GM21717 (cell line): ENCODE data around the gene C10orf71.

Experiments used
- ATAC-seq: cut with Tn5 transposase; IDR thresholded peaks from one replicate; pipeline ENCODE4 v1.9.1; 2021; ENCODE audit warnings: mild to moderate bottlenecking, moderate library complexity; ENCODE audit not compliant: unreplicated experiment

Gene C10orf71

DNA sequence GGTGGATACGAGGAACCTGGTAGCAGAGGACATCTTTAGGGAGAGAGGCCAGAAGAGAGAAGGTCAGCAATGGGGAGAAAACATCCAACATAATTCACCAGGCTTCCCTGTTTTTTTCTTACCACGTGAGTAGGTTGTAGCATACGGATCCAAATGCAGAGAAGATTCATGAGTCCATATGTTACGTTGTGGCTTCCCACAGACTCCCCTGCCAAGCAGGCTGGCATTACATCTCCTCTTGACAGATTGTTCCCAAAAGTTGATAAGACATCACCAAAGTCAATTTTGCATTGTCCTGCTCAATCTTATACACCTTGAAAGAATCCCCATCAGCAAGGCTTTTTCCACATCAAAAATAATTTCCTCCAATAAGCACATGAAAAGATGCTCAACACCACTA is 57.2 kb downstream of the C10orf71 start:
- ATAC-seq: no peak

GRCh38 chr10:49356944-49357343 is 58.0 kb downstream of the C10orf71 start:
- ATAC-seq: no peak

GRCh38 chr10:49357910-49358309 is 58.9 kb downstream of the C10orf71 start:
- no peak for ATAC-seq

- no peak for ATAC-seq
These were observed 60.6 kb downstream of the C10orf71 start for GRCh38 chr10:49359349-49360270.

- ATAC-seq: no peak
These were observed 61.6 kb downstream of the C10orf71 start for GRCh38 chr10:49360271-49361177.

DNA sequence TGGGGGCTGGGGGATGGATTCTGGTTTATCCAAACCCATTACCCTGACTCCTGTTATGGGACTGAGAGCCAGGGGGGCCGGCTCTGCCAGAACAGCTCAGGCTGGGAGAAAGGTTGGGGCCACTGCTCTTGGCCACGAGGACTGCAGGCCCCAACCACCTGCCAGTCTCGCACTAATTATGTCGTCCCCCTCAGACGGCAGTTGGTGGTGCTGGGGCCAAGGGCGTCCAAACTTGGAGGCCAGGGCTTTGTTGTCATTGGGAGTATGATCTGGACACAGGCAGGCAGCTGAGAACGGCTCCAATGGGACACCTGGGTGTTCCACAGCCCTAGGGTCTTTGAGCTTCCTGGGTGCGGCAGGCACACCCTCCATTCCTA is 62.2 kb downstream of the C10orf71 start:
- ATAC-seq: no peak

DNA sequence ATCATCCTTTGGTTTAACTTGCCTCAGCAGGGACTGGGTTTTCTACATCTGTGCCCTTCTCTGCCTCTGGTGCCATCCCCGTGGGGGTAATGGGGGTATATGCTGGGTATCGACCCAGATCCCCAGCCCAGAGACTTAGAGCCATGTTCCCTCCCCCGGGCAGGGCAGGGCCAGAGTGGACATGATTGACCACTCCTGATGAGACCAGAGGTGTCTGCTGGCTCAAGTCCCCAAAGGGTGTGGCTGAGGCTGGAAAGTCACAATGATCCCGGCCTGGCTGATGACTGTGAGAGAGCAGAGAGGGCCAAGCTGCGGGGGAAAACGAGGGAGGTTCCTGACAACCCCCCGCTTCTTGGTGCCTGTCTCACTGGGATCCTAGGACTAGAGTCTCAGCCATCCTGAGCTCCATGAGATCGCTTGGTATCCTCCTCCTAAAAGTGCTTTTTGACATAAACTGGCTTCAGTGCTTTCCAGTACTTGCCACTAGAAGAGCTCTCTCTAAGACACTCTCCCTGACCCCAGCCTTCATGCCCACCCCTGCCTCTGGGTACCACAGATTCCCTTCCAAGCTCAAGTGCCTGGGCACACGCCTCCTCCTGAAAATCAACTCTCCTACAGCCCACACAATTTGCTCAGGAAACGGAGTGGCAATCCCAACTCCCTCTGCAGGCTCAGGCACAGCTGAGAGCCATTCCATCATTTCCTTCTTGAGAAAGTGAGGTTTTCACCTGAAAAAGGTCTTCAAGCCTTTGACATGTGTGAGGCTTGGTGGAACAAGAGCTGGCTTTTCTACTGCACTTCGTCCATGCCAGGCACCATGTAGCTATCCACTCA is 63.0 kb downstream of the C10orf71 start:
- no peak for ATAC-seq

GRCh38 chr10:49362596-49363260 is 63.8 kb downstream of the C10orf71 start:
- ATAC-seq: peak; percentile 93

- no peak for ATAC-seq
These were observed 64.5 kb downstream of the C10orf71 start for GRCh38 chr10:49363309-49364031.

GRCh38 chr10:49364051-49364450 is 65.1 kb downstream of the C10orf71 start:
- ATAC-seq: no peak

DNA sequence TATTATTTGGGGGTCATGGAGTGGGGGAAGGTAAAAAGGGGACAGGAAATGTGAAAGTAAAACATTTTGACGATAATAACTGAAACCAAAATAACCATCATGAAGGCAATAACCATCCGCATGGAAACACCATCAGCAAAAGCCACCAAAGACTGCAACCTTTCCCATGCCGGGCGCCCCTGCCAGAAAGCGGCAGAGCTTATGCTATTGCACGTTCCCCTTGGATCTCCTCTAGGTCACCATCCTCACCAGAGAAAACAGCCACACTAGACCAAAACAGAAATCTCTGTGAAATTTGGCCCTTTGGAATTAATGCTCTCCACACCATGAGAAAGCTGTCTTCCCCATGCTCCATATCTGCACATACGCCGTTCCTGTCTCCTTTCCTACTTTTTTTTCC is 65.8 kb downstream of the C10orf71 start:
- ATAC-seq: no peak

DNA sequence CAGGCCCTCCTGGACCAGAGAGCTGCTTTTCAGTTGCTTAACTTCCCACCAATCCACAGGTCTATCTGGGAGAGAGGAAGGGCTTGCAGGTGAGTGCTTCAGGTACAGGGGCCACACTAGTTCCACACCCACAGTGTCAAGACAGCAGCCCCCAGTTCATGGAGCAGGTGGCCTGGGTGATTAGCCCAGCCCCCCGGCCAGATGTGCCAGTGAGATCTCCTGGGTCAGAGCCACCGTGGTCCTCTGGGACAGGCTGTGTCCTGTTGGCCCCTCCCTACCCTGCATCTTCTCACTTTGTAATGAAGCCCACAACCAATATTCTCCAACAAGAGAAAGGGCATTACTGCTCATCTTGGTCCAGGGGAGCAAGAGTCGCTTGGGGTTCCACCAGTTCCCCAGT is 66.3 kb downstream of the C10orf71 start:
- no peak for ATAC-seq

DNA sequence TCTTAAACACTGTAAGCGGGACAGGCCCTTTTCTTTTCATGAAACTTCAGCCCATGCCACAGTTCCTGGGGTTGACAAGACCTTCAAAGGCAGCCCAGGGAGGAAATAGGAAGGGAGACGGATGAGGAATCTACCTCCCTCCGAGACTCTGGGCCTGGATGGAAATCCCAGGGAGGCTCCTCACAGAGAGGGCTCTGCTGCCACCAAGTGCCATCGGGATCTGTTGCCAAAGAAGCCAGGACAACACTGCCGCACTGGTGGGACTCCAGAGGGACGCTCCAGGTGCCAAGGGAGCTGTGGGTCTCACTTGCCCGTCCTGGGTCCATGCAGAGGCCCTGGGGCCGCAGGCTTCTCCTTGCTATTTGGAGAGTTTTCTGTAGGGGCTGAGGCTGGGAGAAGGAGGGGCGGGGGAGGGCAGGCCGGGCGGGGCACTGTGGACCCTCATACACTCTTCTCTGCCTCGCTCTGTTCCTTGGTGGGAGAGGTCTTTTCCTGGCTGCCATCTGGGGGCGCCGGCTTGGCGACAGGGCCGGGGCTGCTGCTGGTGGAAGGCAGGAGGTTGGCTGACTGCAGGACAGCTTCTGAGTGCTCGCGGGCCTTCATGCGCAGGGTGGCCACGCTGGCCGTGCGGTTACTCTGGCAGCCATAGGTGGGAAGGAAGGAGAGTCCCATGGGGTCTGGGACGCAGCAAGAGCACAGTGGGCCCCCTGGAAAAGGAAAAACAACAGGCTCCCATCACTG is 66.9 kb downstream of the C10orf71 start:
- no peak for ATAC-seq

DNA sequence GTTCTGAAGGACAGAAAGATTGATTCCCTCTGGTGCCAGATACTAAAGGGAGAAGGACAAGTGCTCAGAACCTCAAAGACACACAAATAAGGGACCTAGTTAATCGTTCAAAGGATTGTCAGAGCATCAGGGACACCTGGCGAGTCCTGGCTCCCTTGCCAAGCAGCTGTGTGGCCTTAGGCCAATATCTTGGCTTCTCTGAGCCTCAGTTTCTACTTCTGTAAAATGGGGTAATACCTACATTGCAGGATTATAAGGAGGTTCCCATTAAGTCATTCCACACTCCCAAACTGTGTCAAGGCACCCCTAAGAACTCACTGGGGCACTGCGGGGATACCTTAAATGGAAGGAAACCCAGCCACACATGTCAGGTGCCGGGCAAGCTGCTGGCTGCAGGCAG is 67.5 kb downstream of the C10orf71 start:
- ATAC-seq: no peak

- ATAC-seq: no peak
These were observed 68.6 kb downstream of the C10orf71 start for GRCh38 chr10:49367600-49367999.

DNA sequence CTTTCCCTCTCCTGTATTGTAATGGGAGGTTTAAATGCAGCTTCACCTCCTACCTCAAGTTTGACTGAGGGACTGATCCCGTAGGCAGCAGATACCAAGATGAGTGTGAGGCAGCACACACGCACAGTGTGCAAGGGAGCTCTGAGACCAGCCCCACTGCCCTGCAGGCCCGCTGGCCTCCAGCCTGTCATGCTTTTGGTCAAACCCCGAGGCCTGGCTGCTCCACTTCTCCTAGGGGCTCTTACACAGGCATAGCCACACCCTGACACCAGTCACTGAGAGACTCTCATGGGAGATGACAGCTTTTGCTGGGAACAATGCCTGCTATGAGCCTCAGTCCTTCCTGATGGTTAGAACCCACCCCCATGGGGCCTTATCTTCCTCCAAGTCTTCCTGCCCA is 69.3 kb downstream of the C10orf71 start:
- ATAC-seq: no peak

DNA sequence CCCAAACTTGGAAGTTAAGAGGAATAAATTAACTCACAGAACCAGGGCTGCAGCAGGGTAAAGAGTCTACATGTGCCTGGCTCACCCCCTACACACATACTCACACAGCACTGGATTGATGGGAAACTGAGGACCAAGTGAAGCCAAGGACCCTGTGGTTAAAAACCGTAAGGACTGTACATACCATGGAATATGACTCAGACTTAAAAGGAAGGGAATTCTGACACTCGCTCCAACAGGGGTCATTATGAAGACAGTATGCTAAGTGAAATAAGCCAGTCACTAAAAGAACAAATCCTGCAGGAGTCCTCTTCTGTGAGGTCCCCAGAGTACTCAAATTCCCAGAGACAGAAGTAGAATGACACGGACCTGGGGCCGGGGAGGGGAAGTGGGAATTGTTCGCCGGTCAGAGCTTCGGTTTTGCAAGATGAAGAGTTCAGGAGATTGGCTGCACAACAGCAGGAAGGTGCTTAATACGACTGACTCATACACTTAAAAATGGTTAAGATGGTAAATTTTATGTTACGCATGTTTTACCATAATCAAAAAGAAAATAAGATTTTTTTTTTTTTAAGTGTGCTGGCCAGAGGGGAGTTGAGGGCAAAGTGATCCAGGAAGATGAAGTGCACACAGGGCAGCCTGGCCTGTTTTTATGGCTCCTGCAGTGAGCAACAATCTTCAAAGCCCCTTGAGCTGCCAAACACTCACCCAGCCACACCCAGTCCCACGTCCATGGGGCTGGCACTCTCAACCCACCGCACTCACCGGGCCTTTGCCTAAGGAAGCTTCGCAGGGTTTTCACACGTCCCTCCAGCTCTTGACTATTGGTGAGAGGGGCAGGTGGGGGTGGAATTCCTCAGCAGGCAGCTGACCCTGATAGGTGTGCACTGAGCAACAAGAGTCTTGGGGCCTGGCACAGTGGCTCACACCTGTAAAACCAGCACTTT is 70.5 kb downstream of the C10orf71 start:
- no peak for ATAC-seq
